ENCODE measurements around the gene CCDC92.

CCDC92 gene

GRCh38 chr12:123952037-123952436, 20.6 kb downstream of the CCDC92 start:
- ATAC-seq, result no peak
- TF ChIP-seq PATZ1 (CRISPR knock-in tag; IDR thresholded peaks at IDR 0.05; ENCODE audit: borderline replicate concordance) (no peak), PPARA (CRISPR knock-in tag; IDR thresholded peaks at IDR 0.05; ENCODE audit: borderline replicate concordance) (no peak), ISL1 (CRISPR knock-in tag; IDR thresholded peaks at IDR 0.05) (no peak)

DNA sequence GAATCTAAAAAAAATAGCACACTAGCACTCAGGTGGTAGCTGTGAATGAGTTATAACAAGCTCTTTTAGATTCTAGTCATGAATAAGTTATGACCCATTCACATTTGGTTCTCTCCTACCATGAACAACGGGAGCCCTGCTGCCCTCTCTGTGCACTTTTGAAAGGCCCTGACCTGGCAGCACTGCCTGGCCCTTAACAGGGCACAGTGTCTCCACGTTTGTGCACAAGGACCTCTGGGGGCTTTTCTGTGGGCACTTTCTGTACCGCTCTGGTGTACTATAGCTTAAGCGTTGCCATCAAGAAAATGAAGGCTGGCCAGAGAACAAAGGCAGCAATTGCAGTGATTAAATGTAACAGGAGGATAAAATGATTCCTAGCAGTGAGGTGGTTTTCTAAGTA, 21.2 kb downstream of the CCDC92 start:
- TF ChIP-seq ZC3H10 (CRISPR knock-in tag; IDR thresholded peaks at IDR 0.05) (no peak), ZNF565 (CRISPR knock-in tag; conservative IDR thresholded peaks at IDR 0.05; ENCODE audit: low read depth) (no peak), OSR1 (CRISPR knock-in tag; IDR thresholded peaks at IDR 0.05) (no peak), GLIS3 (CRISPR knock-in tag; IDR thresholded peaks at IDR 0.05) (no peak), BACH2 (CRISPR knock-in tag; IDR thresholded peaks at IDR 0.05; ENCODE audit: borderline replicate concordance) (no peak), PATZ1 (CRISPR knock-in tag; IDR thresholded peaks at IDR 0.05; ENCODE audit: borderline replicate concordance) (no peak), PPARA (CRISPR knock-in tag; IDR thresholded peaks at IDR 0.05; ENCODE audit: borderline replicate concordance) (no peak), ZNF70 (CRISPR knock-in tag; IDR thresholded peaks at IDR 0.05) (no peak), SNAI2 (CRISPR knock-in tag; IDR thresholded peaks at IDR 0.05) (no peak), TSHZ2 (CRISPR knock-in tag; IDR thresholded peaks at IDR 0.05) (no peak), CSDC2 (CRISPR knock-in tag; IDR thresholded peaks at IDR 0.05) (no peak), TCF4 (CRISPR knock-in tag; IDR thresholded peaks at IDR 0.05; ENCODE audit: borderline replicate concordance) (no peak), ZNF8 (CRISPR knock-in tag; IDR thresholded peaks at IDR 0.05) (no peak), ZFP3 (CRISPR knock-in tag; IDR thresholded peaks at IDR 0.05) (no peak), POU6F1 (CRISPR knock-in tag; IDR thresholded peaks at IDR 0.05; ENCODE audit: borderline replicate concordance, low read depth) (no peak), RARB (CRISPR knock-in tag; IDR thresholded peaks at IDR 0.05) (no peak), ISL1 (CRISPR knock-in tag; IDR thresholded peaks at IDR 0.05) (no peak), ESRRG (CRISPR knock-in tag; IDR thresholded peaks at IDR 0.05) (no peak), TOX (CRISPR knock-in tag; IDR thresholded peaks at IDR 0.05; ENCODE audit: borderline replicate concordance) (no peak)
- TF ChIP-seq, protein P1, sequence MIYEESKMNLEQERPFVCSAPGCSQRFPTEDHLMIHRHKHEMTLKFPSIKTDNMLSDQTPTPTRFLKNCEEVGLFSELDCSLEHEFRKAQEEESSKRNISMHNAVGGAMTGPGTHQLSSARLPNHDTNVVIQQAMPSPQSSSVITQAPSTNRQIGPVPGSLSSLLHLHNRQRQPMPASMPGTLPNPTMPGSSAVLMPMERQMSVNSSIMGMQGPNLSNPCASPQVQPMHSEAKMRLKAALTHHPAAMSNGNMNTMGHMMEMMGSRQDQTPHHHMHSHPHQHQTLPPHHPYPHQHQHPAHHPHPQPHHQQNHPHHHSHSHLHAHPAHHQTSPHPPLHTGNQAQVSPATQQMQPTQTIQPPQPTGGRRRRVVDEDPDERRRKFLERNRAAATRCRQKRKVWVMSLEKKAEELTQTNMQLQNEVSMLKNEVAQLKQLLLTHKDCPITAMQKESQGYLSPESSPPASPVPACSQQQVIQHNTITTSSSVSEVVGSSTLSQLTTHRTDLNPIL (CRISPR knock-in tag; IDR thresholded peaks at IDR 0.05; ENCODE audit: low read depth), result no peak
- no peak for ATAC-seq

DNA sequence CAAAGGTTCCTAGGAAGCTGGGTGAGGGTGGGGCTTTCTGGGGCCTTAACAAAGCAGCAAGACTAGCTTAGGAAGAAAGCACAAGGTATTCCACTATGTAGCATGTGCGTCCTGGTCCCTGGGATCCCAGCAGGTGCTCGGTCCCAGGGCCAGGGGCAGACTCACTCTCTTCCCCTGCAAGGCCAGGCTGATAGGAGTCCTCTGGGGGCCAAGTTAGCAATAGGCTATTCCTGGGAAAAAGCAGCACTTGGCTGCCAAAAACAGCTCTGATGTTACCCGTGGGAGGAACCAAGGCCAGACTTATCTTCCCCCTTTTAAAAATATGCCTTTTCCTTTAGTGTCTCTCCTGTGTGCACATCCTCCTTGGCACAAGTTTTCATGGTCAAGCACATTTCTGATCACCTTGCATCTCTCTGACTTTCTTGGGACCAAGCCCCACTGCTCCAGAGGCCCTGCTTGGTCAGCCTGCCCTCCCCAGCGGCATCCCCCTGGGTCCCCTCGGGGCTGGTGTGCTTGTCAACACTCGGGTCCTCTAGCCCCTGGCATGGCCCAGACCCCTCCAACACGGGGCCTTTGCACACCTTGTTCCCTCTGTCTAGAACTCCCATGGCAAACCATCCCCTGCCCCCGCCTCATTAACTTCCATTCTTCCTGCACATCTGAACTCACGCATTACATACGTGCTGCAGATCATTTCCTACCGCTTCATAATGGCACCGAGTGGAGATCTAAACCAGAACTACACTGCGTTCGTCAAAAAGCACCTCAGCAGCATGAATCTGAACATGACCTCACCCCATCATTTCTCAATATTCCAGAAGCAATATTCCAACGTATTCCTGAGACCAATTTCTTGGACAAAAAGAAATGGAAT, 21.9 kb downstream of the CCDC92 start:
- ATAC-seq, result no peak
- TF ChIP-seq PATZ1 (CRISPR knock-in tag; IDR thresholded peaks at IDR 0.05; ENCODE audit: borderline replicate concordance), result no peak
- TF ChIP-seq ESRRG (CRISPR knock-in tag; IDR thresholded peaks at IDR 0.05), result no peak
- TF ChIP-seq ISL1 (CRISPR knock-in tag; IDR thresholded peaks at IDR 0.05), result no peak
- no peak for TF ChIP-seq RARB (CRISPR knock-in tag; IDR thresholded peaks at IDR 0.05)
- no peak for TF ChIP-seq ZFP30 (CRISPR knock-in tag; IDR thresholded peaks at IDR 0.05)
- TF ChIP-seq ZNF8 (CRISPR knock-in tag; IDR thresholded peaks at IDR 0.05), result no peak
- no peak for TF ChIP-seq GLIS3 (CRISPR knock-in tag; IDR thresholded peaks at IDR 0.05)
- no peak for TF ChIP-seq ZC3H10 (CRISPR knock-in tag; IDR thresholded peaks at IDR 0.05)
- TF ChIP-seq CSRNP3 (CRISPR knock-in tag; IDR thresholded peaks at IDR 0.05), result no peak
- TF ChIP-seq OSR1 (CRISPR knock-in tag; IDR thresholded peaks at IDR 0.05), result no peak
- no peak for TF ChIP-seq SNAI2 (CRISPR knock-in tag; IDR thresholded peaks at IDR 0.05)
- no peak for TF ChIP-seq TOX (CRISPR knock-in tag; IDR thresholded peaks at IDR 0.05; ENCODE audit: borderline replicate concordance)
